K562 (cell line): ENCODE measurements around the gene PYY. TPM values are rescaled to one million over a fixed set of nuclear protein-coding genes. Genes with fewer than 3 reads are reported as not detected.

ENCODE experiments used
- ARID2 ChIP-seq: fragments of 450-650 bp; IDR thresholded peaks from 2 replicates; pipeline ENCODE4 v1.6.1; 2017; ENCODE audit warnings: antibody characterized with exemption, mild to moderate bottlenecking
- BRD9 ChIP-seq: fragments of 450-650 bp; IDR thresholded peaks from 2 replicates; pipeline ENCODE4 v1.6.1; 2018; ENCODE audit warnings: low read depth; ENCODE audit not compliant: partially characterized antibody
- CCAR2 ChIP-seq: fragments of 200-400 bp; formaldehyde crosslinking; IDR thresholded peaks from 2 replicates; pipeline ENCODE4 v1.6.1; 2017; ENCODE audit warnings: mild to moderate bottlenecking, low read depth, low read length
- ELF2 ChIP-seq: fragments of 250-450 bp; sonication (Bioruptor Pico); IDR thresholded peaks from 2 replicates; pipeline ENCODE4 v1.5.0; 2021; ENCODE audit warnings: mild to moderate bottlenecking
- EP400 ChIP-seq: fragments of 450-650 bp; IDR thresholded peaks from 2 replicates; pipeline ENCODE4 v1.6.1; 2017; ENCODE audit warnings: antibody characterized with exemption, mild to moderate bottlenecking, moderate library complexity
- FOXP1 ChIP-seq: sonication (generic); formaldehyde crosslinking; IDR thresholded peaks from 2 replicates; pipeline ENCODE4 v1.8.0; 2022; ENCODE audit warnings: mild to moderate bottlenecking, missing genetic modification reagents
- GABPB2 ChIP-seq: fragments of 250-450 bp; sonication (Bioruptor Pico); conservative IDR thresholded peaks from 2 replicates; pipeline ENCODE4 v1.5.1; 2021; ENCODE audit warnings: mild to moderate bottlenecking
- HEY1 ChIP-seq: fragments of 250-450 bp; sonication (Bioruptor Pico); IDR thresholded peaks from 2 replicates; pipeline ENCODE4 v1.5.0; 2020; ENCODE audit warnings: mild to moderate bottlenecking, moderate library complexity, borderline replicate concordance
- HNRNPL ChIP-seq: fragments of 200-400 bp; formaldehyde crosslinking; IDR thresholded peaks from 2 replicates; pipeline ENCODE4 v1.6.1; 2017; ENCODE audit warnings: low read depth, mild to moderate bottlenecking, low read length
- HSF4 ChIP-seq: fragments of 250-450 bp; sonication (Bioruptor Pico); IDR thresholded peaks from 2 replicates; pipeline ENCODE4 v2.1.2; 2022; ENCODE audit warnings: mild to moderate bottlenecking, moderate library complexity, borderline replicate concordance
- KAT2B ChIP-seq: IDR thresholded peaks from one replicate; pipeline ENCODE4 v1.6.1; 2012; ENCODE audit warnings: low read depth, mild to moderate bottlenecking, control low read depth, inconsistent platforms, low read length, moderate library complexity
- LEF1 ChIP-seq: fragments of 450-650 bp; IDR thresholded peaks from 2 replicates; pipeline ENCODE4 v1.6.1; 2016; ENCODE audit warnings: mild to moderate bottlenecking
- MTA3 ChIP-seq: fragments of 450-650 bp; formaldehyde crosslinking; IDR thresholded peaks from 2 replicates; pipeline ENCODE4 v1.6.1; 2017; ENCODE audit warnings: mild to moderate bottlenecking, borderline replicate concordance
- NFE2L1 ChIP-seq: fragments of 450-650 bp; IDR thresholded peaks from 2 replicates; pipeline ENCODE4 v1.6.1; 2016; ENCODE audit warnings: missing genetic modification characterization, low read depth, mild to moderate bottlenecking, missing compliant biosample characterization, moderate library complexity, borderline replicate concordance
- POLR2AphosphoS2 ChIP-seq: IDR thresholded peaks from 2 replicates; pipeline ENCODE4 v1.6.1; 2012; ENCODE audit warnings: low read length, improper control_type of control experiment
- PTRF ChIP-seq: fragments of 450-650 bp; IDR thresholded peaks from 2 replicates; pipeline ENCODE4 v1.6.1; 2016; ENCODE audit warnings: mild to moderate bottlenecking, missing genetic modification characterization, missing compliant biosample characterization
- RBM39 ChIP-seq: fragments of 200-400 bp; formaldehyde crosslinking; optimal IDR thresholded peaks from 2 replicates; pipeline ENCODE3; 2018; ENCODE audit warnings: low read depth, low read length
- RFX1 ChIP-seq: fragments of 450-650 bp; IDR thresholded peaks from 2 replicates; pipeline ENCODE4 v1.6.1; 2016; ENCODE audit warnings: mild to moderate bottlenecking, moderate library complexity
- RHOXF2B ChIP-seq: fragments of 250-450 bp; sonication (Bioruptor Pico); conservative IDR thresholded peaks from 2 replicates; pipeline ENCODE4 v1.5.1; 2021
- SNRNP70 ChIP-seq: fragments of 200-400 bp; formaldehyde crosslinking; optimal IDR thresholded peaks from 2 replicates; pipeline ENCODE3; 2017; ENCODE audit warnings: low read depth, low read length
- SRSF1 ChIP-seq: fragments of 200-400 bp; formaldehyde crosslinking; IDR thresholded peaks from 2 replicates; pipeline ENCODE4 v1.6.1; 2017; ENCODE audit warnings: mild to moderate bottlenecking, low read depth, low read length, moderate library complexity
- TRIM28 ChIP-seq: fragments of 450-650 bp; IDR thresholded peaks from 2 replicates; pipeline ENCODE4 v1.6.1; 2017
- ZNF174 ChIP-seq: fragments of 250-450 bp; sonication (Bioruptor Pico); IDR thresholded peaks from 2 replicates; pipeline ENCODE4 v1.4.0; 2020; ENCODE audit warnings: mild to moderate bottlenecking
- ZNF217 ChIP-seq: sonication (generic); formaldehyde crosslinking; IDR thresholded peaks from 2 replicates; pipeline ENCODE4 v1.8.0; 2022; ENCODE audit warnings: mild to moderate bottlenecking, missing genetic modification reagents
- ZNF316 ChIP-seq: fragments of 450-650 bp; IDR thresholded peaks from 2 replicates; pipeline ENCODE4 v1.6.1; 2016
- polyA plus RNA-seq, 8 experiments: library from polyadenylated mRNA; depleted of rRNA in 4 of 8; stranded (reverse) in 5 of 8; unstranded in 3 of 8; fragments of >200 nt; fragmentation: Nextera tagmentation in 2 of 8; fragmentation: Illumina TruSeq in 1 of 8; extraction: Ambion mirVana in 2 of 8; extraction: Trizol in 1 of 8; gene quantifications; 2 replicates each; pipeline versions ENCODE4 v1.2.1 to v1.2.3, GENCODE V29; 2011 to 2014; ENCODE audit warnings: inconsistent platforms in 1 of 8, missing spikeins in 1 of 8
- total RNA-seq, 7 experiments: library from RNA; depleted of rRNA in 6 of 7; stranded (reverse); fragments of >200 nt in 6 of 7; fragmentation: Illumina TruSeq in 2 of 7; extraction: Trizol in 2 of 7; gene quantifications; 2 replicates each; pipeline versions ENCODE4 v1.2.1 to v1.2.3, GENCODE V29; 2011 to 2021; ENCODE audit warnings: low replicate concordance in 1 of 7
- TF ChIP-seq, protein P1 (sequence below): fragments of 250-450 bp; sonication (Bioruptor Pico); IDR thresholded peaks from 2 replicates; pipeline ENCODE4 v1.8.0; 2021; ENCODE audit warnings: mild to moderate bottlenecking, moderate library complexity
- TF ChIP-seq, protein P2 (sequence below): IDR thresholded peaks from 2 replicates; pipeline ENCODE4 v1.6.1; 2011; ENCODE audit not compliant: insufficient read length; ENCODE audit errors: extremely low read depth

Gene PYY
- total and polyA plus RNA-seq, 9 of the 15 experiments (the other 6 are each of a cell fraction or from before 2014, with no cell fraction given) = not detected

DNA sequence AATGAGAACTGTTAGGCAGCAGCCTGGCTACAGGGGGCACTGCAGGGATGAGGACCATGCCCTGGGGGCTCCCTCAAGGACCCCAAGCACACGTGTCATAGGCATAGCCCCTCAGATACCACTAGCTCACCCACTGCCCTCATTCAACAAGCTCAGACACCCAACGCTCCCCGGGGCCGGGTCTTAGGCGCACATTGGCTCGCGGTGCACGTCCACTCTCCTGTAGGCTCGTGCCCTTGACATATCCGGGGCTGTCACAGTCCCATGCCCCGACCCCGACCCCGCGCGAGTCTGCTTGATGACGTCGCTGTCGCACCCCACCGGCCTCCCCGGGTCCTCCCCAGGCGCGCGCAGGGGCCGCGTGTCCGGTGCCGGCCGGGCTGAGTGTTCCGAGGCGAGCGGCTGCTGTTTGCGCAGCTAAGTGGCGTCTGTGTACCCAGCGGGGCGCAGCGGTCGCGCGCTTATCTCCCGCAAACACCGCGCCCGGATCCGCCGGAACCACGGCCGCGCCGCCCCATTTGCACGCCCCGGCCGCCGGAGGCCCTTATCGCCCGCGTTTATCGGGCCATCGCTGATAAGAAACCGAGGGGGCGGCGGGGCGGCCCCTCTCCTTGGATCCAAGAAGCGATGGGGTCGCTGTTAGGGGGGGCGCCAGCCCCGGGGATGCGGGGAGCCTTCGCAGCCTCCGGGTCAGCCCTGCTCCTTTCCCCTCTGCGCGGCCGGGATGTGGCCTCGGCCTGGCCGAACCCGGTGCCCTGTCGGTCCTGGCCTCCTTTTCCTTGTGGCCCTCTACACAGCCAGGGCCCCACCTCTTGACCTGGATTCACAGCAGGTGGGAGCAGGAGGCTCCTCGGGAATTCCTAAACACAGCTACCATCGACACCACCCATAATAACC, 30.0 kb upstream of the PYY start (continued):
- TF ChIP-seq PTRF (tag) (no peak), ARID2 (no peak), RHOXF2B (CRISPR knock-in tag) (no peak), NFE2L1 (no peak), RBM39 (no peak), LEF1 (0 out of 2 replicates have a peak, but pooled peaks have one; percentile 21), FOXP1 (CRISPR knock-in tag) (no peak; the same call in 1 of the 2 replicates), HNRNPL (peak; percentile 76; the same call in 1 of the 2 replicates), SNRNP70 (no peak), RFX1 (no peak), TRIM28 (no peak), CCAR2 (no peak), ZNF174 (CRISPR knock-in tag) (no peak), ZNF217 (CRISPR knock-in tag) (no peak), MTA3 (peak; percentile 83), KAT2B (no peak), HSF4 (no peak), POLR2AphosphoS2 (no peak), GABPB2 (no peak), EP400 (no peak; the same call in 1 of the 2 replicates), BRD9 (no peak), ZNF316 (no peak), HEY1 (CRISPR knock-in tag) (no peak), SRSF1 (no peak), ELF2 (no peak)
- TF ChIP-seq, protein P1, sequence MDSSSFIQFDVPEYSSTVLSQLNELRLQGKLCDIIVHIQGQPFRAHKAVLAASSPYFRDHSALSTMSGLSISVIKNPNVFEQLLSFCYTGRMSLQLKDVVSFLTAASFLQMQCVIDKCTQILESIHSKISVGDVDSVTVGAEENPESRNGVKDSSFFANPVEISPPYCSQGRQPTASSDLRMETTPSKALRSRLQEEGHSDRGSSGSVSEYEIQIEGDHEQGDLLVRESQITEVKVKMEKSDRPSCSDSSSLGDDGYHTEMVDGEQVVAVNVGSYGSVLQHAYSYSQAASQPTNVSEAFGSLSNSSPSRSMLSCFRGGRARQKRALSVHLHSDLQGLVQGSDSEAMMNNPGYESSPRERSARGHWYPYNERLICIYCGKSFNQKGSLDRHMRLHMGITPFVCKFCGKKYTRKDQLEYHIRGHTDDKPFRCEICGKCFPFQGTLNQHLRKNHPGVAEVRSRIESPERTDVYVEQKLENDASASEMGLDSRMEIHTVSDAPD = no peak
- TF ChIP-seq, protein P2, sequence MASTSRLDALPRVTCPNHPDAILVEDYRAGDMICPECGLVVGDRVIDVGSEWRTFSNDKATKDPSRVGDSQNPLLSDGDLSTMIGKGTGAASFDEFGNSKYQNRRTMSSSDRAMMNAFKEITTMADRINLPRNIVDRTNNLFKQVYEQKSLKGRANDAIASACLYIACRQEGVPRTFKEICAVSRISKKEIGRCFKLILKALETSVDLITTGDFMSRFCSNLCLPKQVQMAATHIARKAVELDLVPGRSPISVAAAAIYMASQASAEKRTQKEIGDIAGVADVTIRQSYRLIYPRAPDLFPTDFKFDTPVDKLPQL = no peak
